HCT116 (cell line): ENCODE results near the gene LEUTX. TPM values are rescaled to one million over a fixed set of nuclear protein-coding genes. Genes with fewer than 3 reads are reported as not detected.

Experiments
- ATAC-seq: fragments of 200-7000 bp; cut with Tn5 transposase; 2 replicates; pipeline ENCODE4 v1.9.1; 2020; ENCODE audit warnings: mild to moderate bottlenecking, moderate library complexity
- BruUV-seq: library from RNA; stranded (reverse); fragments of 400-500 nt; replicated peaks from 2 replicates; lab custom pipeline; 2021; lab: Mats Ljungman, UMichigan
- CTCF ChIA-PET: fragments of 300-600 bp; sonication (Branson Sonifier 250); formaldehyde crosslinking; loops from one replicate; lab custom pipeline; 2021; ENCODE audit warnings: antibody characterized with exemption; lab: Charles Lee
- POLR2A ChIA-PET: fragments of 300-600, 350-600 bp; sonication (Branson Sonifier 250); formaldehyde crosslinking; loops from one replicate; lab custom pipeline; 2021; ENCODE audit warnings: antibody characterized with exemption; lab: Charles Lee
- RAD21 ChIA-PET, 2 experiments: fragments of 300-600 bp; sonication (Branson Sonifier 250); formaldehyde crosslinking; loops; one replicate each; lab custom pipeline; 2023; ENCODE audit warnings: low total read pairs in 2 of 2; ENCODE audit not compliant: uncharacterized antibody in 2 of 2, unreplicated experiment in 2 of 2, low non-redundant PET in 1 of 2; lab: Charles Lee
- DNase-seq: peaks from one replicate; pipeline ENCODE4 v3.0.0-alpha.2; 2010; ENCODE audit warnings: low read depth, low spot score
- H2AFZ ChIP-seq: fragments of 200-600 bp; shearing (Covaris generic), sonication (generic); 2 replicates; pipeline ENCODE4 v1.6.1; 2017; ENCODE audit warnings: low read depth, mixed run types, mixed read lengths, antibody characterized with exemption, low read length; ENCODE audit not compliant: poor library complexity, severe bottlenecking
- H3K27ac ChIP-seq: 2 replicates; pipeline ENCODE4 v1.5.1; 2012; ENCODE audit warnings: low read depth, low read length
- H3K27me3 ChIP-seq: fragments of 200-600 bp; sonication (generic); 2 replicates; pipeline ENCODE4 v1.6.1; 2016; ENCODE audit warnings: mixed run types, low read length, mixed read lengths; ENCODE audit not compliant: insufficient read depth
- H3K36me3 ChIP-seq, 2 experiments: fragments of 200-500 bp in 1 of 2; fragments of 200-600 bp in 1 of 2; sonication (Bioruptor generic) in 1 of 2; sonication (generic) in 1 of 2; 2 replicates each; pipeline versions ENCODE4 v1.5.1 to v1.6.1; 2014 to 2016; ENCODE audit warnings: low read length in 2 of 2, inconsistent platforms in 1 of 2, mixed read lengths in 1 of 2, mixed run types in 1 of 2; ENCODE audit not compliant: insufficient read depth in 2 of 2, control insufficient read depth in 1 of 2
- H3K4me1 ChIP-seq, 2 experiments: fragments of 200-600 bp in 1 of 2; sonication (generic) in 1 of 2; 2 replicates each; pipeline versions ENCODE4 v1.5.1 to v1.6.1; 2012 to 2017; ENCODE audit warnings: low read length in 2 of 2, inconsistent platforms in 1 of 2, mild to moderate bottlenecking in 1 of 2, mixed read lengths in 1 of 2, mixed run types in 1 of 2, moderate library complexity in 1 of 2; ENCODE audit not compliant: insufficient read depth in 2 of 2, control insufficient read depth in 1 of 2
- H3K4me2 ChIP-seq: fragments of 200-600 bp; sonication (generic); 2 replicates; pipeline ENCODE4 v1.6.1; 2017; ENCODE audit warnings: mixed run types, low read length, mixed read lengths
- H3K4me3 ChIP-seq, 2 experiments: fragments of 200-600 bp in 1 of 2; sonication (generic) in 1 of 2; replicated peaks in 1 of 2; 2 replicates each; pipeline ENCODE4 v1.5.1; 2011 to 2016; ENCODE audit warnings: low read length in 2 of 2, control low read depth in 1 of 2, low read depth in 1 of 2, mild to moderate bottlenecking in 1 of 2, mixed read lengths in 1 of 2, mixed run types in 1 of 2
- H3K79me2 ChIP-seq: fragments of 200-600 bp; sonication (generic); 2 replicates; pipeline ENCODE4 v1.6.1; 2017; ENCODE audit warnings: mild to moderate bottlenecking, mixed run types, low read length, moderate library complexity, mixed read lengths; ENCODE audit not compliant: insufficient read depth
- H3K9ac ChIP-seq: fragments of 200-600 bp; sonication (generic); 2 replicates; pipeline ENCODE4 v1.6.1; 2016; ENCODE audit warnings: low read length, mixed read lengths
- H3K9me2 ChIP-seq: fragments of 200-600 bp; sonication (generic), shearing (Covaris generic); 2 replicates; pipeline ENCODE4 v1.6.1; 2017; ENCODE audit warnings: mixed run types, mild to moderate bottlenecking, moderate library complexity; ENCODE audit not compliant: insufficient read depth
- H3K9me3 ChIP-seq, 2 experiments: fragments of 200-500 bp in 1 of 2; fragments of 200-600 bp in 1 of 2; sonication (Bioruptor generic) in 1 of 2; sonication (generic) in 1 of 2; 2 replicates each; pipeline ENCODE4 v1.6.1; 2014 to 2017; ENCODE audit warnings: low read length in 2 of 2, mixed read lengths in 2 of 2, inconsistent platforms in 1 of 2, low read depth in 1 of 2, mild to moderate bottlenecking in 1 of 2, mixed run types in 1 of 2, moderate library complexity in 1 of 2; ENCODE audit not compliant: control insufficient read depth in 1 of 2, insufficient read depth in 1 of 2
- H4K20me1 ChIP-seq: fragments of 200-600 bp; sonication (generic), shearing (Covaris generic); 2 replicates; pipeline ENCODE4 v1.6.1; 2017; ENCODE audit warnings: mixed run types, mild to moderate bottlenecking, moderate library complexity; ENCODE audit not compliant: insufficient read depth
- CEBPB ChIP-seq: IDR thresholded peaks from 2 replicates; pipeline ENCODE4 v1.6.1; 2012; ENCODE audit warnings: low read depth
- EGR1 ChIP-seq: IDR thresholded peaks from 2 replicates; pipeline ENCODE4 v1.6.1; 2012; ENCODE audit warnings: low read depth
- JUND ChIP-seq: IDR thresholded peaks from 2 replicates; pipeline ENCODE4 v1.6.1; 2012
- RAD21 ChIP-seq: IDR thresholded peaks from 2 replicates; pipeline ENCODE4 v1.6.1; 2012; ENCODE audit warnings: low read depth, mild to moderate bottlenecking
- YY1 ChIP-seq: IDR thresholded peaks from 2 replicates; pipeline ENCODE4 v1.6.1; 2011; ENCODE audit warnings: low read length, low read depth, moderate library complexity, mild to moderate bottlenecking; ENCODE audit not compliant: insufficient replicate concordance; ENCODE audit errors: extremely low read depth
- intact Hi-C: fragments of 100-400 bp; cut with micrococcal nuclease; formaldehyde crosslinking; loops from 2 replicates; pipeline ENCODE4 v1.10.0; 2022
- total RNA-seq: library from RNA; stranded (reverse); gene quantifications from one replicate; pipeline ENCODE4 v1.2.1, GENCODE V29; 2021; ENCODE audit not compliant: unreplicated experiment
- TF ChIP-seq, protein P1 (sequence below): IDR thresholded peaks from 2 replicates; pipeline ENCODE4 v1.6.1; 2012; ENCODE audit warnings: low read depth

The LEUTX gene
- total RNA-seq, 1 experiment from 2014 or later, result not detected

DNA sequence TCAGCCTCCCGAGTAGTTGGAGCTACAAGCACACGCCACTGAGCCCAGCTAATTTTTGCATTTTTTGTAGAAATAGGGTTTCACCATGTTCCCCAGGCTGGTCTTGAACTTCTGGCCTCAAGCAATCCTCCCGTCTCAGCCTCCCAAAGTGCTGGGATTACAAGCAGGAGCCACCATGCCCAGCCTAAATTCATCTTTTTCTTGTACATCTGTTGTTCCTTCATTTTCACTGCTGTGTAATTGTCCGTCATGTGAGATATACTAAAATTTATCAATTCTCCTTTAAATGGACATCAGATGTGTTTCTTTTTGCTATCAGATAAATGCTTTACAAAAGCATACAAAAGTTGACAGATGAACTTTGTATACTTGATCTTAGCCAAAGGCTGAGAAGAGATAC lies 32.4 kb downstream of the LEUTX start:
- Histone ChIP-seq H3K79me2 (no peaks in the 10 kb centered on the region), H4K20me1 (no peaks in the 10 kb centered on the region), H3K4me1 (peaks cover 0 to 4% of the 10 kb centered on the region in 2 experiments; a peak in 1 of 4 replicates), H2AFZ (no peak overlapping the region), H3K9me3 (no peaks in the 10 kb centered on the region), H3K27me3 (no peaks in the 10 kb centered on the region), H3K27ac (no peak overlapping the region), H3K9ac (no peak overlapping the region), H3K4me3 (no peak overlapping the region), H3K36me3 (no peaks in the 10 kb centered on the region), H3K9me2 (no peaks in the 10 kb centered on the region), H3K4me2 (no peak overlapping the region)
- DNase-seq, result no peak
- ATAC-seq, result no peak
- ChIA-PET CTCF (no interaction called here), RAD21 (no interaction called here), POLR2A (no interaction called here)
- intact Hi-C loops, result no loop called here
- TF ChIP-seq YY1 (no peak), JUND (no peak), RAD21 (no peak), EGR1 (no peak), CEBPB (no peak)
- TF ChIP-seq, protein P1, sequence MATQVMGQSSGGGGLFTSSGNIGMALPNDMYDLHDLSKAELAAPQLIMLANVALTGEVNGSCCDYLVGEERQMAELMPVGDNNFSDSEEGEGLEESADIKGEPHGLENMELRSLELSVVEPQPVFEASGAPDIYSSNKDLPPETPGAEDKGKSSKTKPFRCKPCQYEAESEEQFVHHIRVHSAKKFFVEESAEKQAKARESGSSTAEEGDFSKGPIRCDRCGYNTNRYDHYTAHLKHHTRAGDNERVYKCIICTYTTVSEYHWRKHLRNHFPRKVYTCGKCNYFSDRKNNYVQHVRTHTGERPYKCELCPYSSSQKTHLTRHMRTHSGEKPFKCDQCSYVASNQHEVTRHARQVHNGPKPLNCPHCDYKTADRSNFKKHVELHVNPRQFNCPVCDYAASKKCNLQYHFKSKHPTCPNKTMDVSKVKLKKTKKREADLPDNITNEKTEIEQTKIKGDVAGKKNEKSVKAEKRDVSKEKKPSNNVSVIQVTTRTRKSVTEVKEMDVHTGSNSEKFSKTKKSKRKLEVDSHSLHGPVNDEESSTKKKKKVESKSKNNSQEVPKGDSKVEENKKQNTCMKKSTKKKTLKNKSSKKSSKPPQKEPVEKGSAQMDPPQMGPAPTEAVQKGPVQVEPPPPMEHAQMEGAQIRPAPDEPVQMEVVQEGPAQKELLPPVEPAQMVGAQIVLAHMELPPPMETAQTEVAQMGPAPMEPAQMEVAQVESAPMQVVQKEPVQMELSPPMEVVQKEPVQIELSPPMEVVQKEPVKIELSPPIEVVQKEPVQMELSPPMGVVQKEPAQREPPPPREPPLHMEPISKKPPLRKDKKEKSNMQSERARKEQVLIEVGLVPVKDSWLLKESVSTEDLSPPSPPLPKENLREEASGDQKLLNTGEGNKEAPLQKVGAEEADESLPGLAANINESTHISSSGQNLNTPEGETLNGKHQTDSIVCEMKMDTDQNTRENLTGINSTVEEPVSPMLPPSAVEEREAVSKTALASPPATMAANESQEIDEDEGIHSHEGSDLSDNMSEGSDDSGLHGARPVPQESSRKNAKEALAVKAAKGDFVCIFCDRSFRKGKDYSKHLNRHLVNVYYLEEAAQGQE, result no peak
- no TSS peak for BruUV-seq
